Heart right ventricle (tissue), 16 donors: ENCODE data around the gene PDIA6. TPM values are rescaled to one million over a fixed set of nuclear protein-coding genes. Genes with fewer than 3 reads are reported as not detected.
A peak's percentile ranks its signal among the peaks of the same experiment; 100 is the strongest.
"Not testable (repeated sequence)": the region's sequence is repeated elsewhere in the genome, so short reads cannot be mapped to it uniquely, and the experiment has no call there.

Experiments used
- ATAC-seq, 8 donors: fragments of 200-7000 bp; cut with Tn5 transposase; one replicate each; pipeline ENCODE4 v1.9.1; 2020; ENCODE audit warnings: mild to moderate bottlenecking in 8 of 8, moderate library complexity in 8 of 8, moderate number of reproducible peaks in 1 of 8
- DNase-seq, 2 donors: peaks; one replicate each; pipeline ENCODE4 v3.0.0-alpha.2; 2020
- H3K27ac ChIP-seq, 10 donors: fragments of 200-600 bp; sonication (generic) in 2 of 10; one replicate each; pipeline versions ENCODE4 v1.5.0 to v1.8.0; 2020 to 2022; ENCODE audit warnings: mild to moderate bottlenecking in 3 of 10
- H3K27me3 ChIP-seq, 7 donors: fragments of 200-600 bp; one replicate each; pipeline ENCODE4 v1.8.0; 2021 to 2022; ENCODE audit warnings: mild to moderate bottlenecking in 2 of 7
- H3K36me3 ChIP-seq, 9 donors: fragments of 200-600 bp; sonication (generic) in 1 of 9; one replicate each; pipeline versions ENCODE4 v1.5.0 to v1.8.0; 2020 to 2022; ENCODE audit warnings: mild to moderate bottlenecking in 2 of 9
- H3K4me1 ChIP-seq, 9 donors: fragments of 200-600 bp; sonication (generic) in 1 of 9; one replicate each; pipeline versions ENCODE4 v1.5.0 to v1.8.0; 2020 to 2022; ENCODE audit warnings: mild to moderate bottlenecking in 4 of 9
- H3K4me3 ChIP-seq, 10 donors: fragments of 200-600 bp; sonication (generic) in 2 of 10; one replicate each; pipeline versions ENCODE4 v1.5.0 to v1.8.0; 2020 to 2022; ENCODE audit warnings: mild to moderate bottlenecking in 7 of 10, moderate library complexity in 2 of 10
- H3K9me3 ChIP-seq, 11 donors: fragments of 200-600 bp in 10 of 11; sonication (generic) in 2 of 11; one replicate each; pipeline versions ENCODE4 v1.5.0 to v1.8.0; 2013 to 2022; ENCODE audit warnings: mild to moderate bottlenecking in 2 of 11, control low read depth in 1 of 11, moderate library complexity in 1 of 11
- CTCF ChIP-seq, 9 donors: fragments of 200-600 bp; sonication (generic) in 2 of 9; IDR thresholded peaks; one replicate each; pipeline versions ENCODE4 v1.5.0 to v1.8.0; 2021 to 2022; ENCODE audit warnings: antibody characterized with exemption in 9 of 9, mild to moderate bottlenecking in 5 of 9, moderate library complexity in 1 of 9
- WGBS, 2 donors: extraction: QIAGEN DNeasy Blood & Tissue Kit; methylation state at CpG; one replicate each; pipeline ENCODE4 v1.1.7; 2013; ENCODE audit warnings: inconsistent platforms in 1 of 2; 5-methylcytosine and 5-hydroxymethylcytosine counted together
- intact Hi-C, 10 donors: fragments of 100-400 bp; cut with DNase I; formaldehyde crosslinking; loops; one replicate each; pipeline versions ENCODE4 v1.11.1 to v1.14.2; 2022
- polyA plus RNA-seq, 2 donors: library from polyadenylated mRNA; stranded (reverse); fragments of 200-250 nt; gene quantifications; one replicate each; pipeline ENCODE4 v1.2.3, GENCODE V29; 2013
- total RNA-seq, 10 donors: library from RNA; stranded (reverse); fragmentation: NEBNext Ultra II Directional in 3 of 10; extraction: Animal tissue kit (Norgen Biotek cat#: 25700) in 3 of 10; gene quantifications; one replicate each; pipeline versions ENCODE4 v1.2.1 to v1.2.4, GENCODE V29; 2021 to 2023
- donor health status: Arrhythmogenic right ventricular cardiomyopathy.
- donor health status: ischemic (EF 13 %, LVEDD 7.1; RV severe dilation, severe dysfunction).
- donor health status: healthy with polysubstance abuse.
- donor health status: DM: no; HTN: yes; CAD: no.
- donor health status: DM: no; HTN: no; CAD: no.
- donor health status: ischemic (EF 25% LVEDD 6.9; RV normal size, moderate dysfunction).
- donor health status: ischemic (EF 25% LVEDD 5.7; RV mildly dilated, moderate dysfunction).
- donor health status: healthy.
- donor health status: DM: yes; HTN: yes; CAD: no.
- donor health status: Ischemic cardiomyopathy.
- donor health status: ischemic (EF 35%, LVEDD 5.7; RV mildly dilated, moderate dysfunction).
- donor health status: nonischemic (EF 11% LVEDD 7.7; RV severe dilation, severe dysfunction).
- donor health status: DM: yes; HTN: yes; CAD: no.
- donor health status: PGD.
- donor health status: ischemic (EF 29% LVEDD 5.4; RV normal size, mild dysfunction).
- donor health status: nonischemic (EF 23%, LVEDD 6.1; RV moderate dilation, normal function).

The PDIA6 gene
- total and polyA plus RNA-seq, 12 donors = 24.7 to 317 (median 107) TPM

GRCh38 chr2:10818984-10819383 lies 6.4 kb upstream of the PDIA6 start:
- ATAC-seq (no peak), DNase-seq (no peak)
- 75 to 82% methylated on average over 3 of the region's 3 CpGs for WGBS, 2 donors
- Histone ChIP-seq H3K27me3 (peaks cover 0 to 2% (median 0%) of the 10 kb centered on the region in 7 donors), H3K4me1 (peaks cover 0 to 29% (median 20%) of the 10 kb centered on the region in 9 donors), H3K4me3 (no peak overlapping the region), H3K36me3 (no peaks in the 10 kb centered on the region), H3K27ac (no peak overlapping the region), H3K9me3 (no peaks in the 10 kb centered on the region)
- no peak for TF ChIP-seq CTCF (IDR thresholded peaks at IDR 0.05)
- intact Hi-C loops = no loop called here

- DNase-seq, ATAC-seq, H3K27ac ChIP-seq, H3K9me3 ChIP-seq, H3K4me3 ChIP-seq, intact Hi-C loops, H3K27me3 ChIP-seq, H3K36me3 ChIP-seq: not testable (repeated sequence)
- H3K4me1 ChIP-seq = peaks cover 0 to 33% (median 21%) of the 10 kb centered on the region in 9 donors
- WGBS, 2 donors = 95% methylated on average over 3 of the region's 3 CpGs
These were observed 5.7 kb upstream of the PDIA6 start for GRCh38 chr2:10818305-10818704.

- H3K36me3 ChIP-seq = no peaks in the 10 kb centered on the region
- no peak overlapping the region for H3K4me3 ChIP-seq
- H3K27ac ChIP-seq = no peak overlapping the region
- no peak for DNase-seq
- intact Hi-C loops = no loop called here
- H3K27me3 ChIP-seq = no peaks in the 10 kb centered on the region
- peaks cover 0 to 36% (median 21%) of the 10 kb centered on the region in 9 donors for H3K4me1 ChIP-seq
- TF ChIP-seq CTCF (IDR thresholded peaks at IDR 0.05) = peak in 2 of 9 donors; percentile 11 to 15
- 55 to 65% methylated on average over 5 of the region's 5 CpGs for WGBS, 2 donors
- no peaks in the 10 kb centered on the region for H3K9me3 ChIP-seq
- ATAC-seq = no peak
These were observed 4.8 kb upstream of the PDIA6 start for GRCh38 chr2:10817413-10817812.

- peak in 1 of 9 donors; percentile 12 for TF ChIP-seq CTCF (IDR thresholded peaks at IDR 0.05)
- H3K27ac ChIP-seq = peak overlapping the region in 7 of 10 donors; percentile 26 to 67 (median 53)
- H3K4me3 ChIP-seq = no peak overlapping the region
- 53% methylated on average over 16 of the region's 16 CpGs for WGBS, 2 donors
- ATAC-seq (no peak), DNase-seq (no peak)
- peaks cover 2 to 43% (median 36%) of the 10 kb centered on the region in 9 donors for H3K4me1 ChIP-seq
- no peaks in the 10 kb centered on the region for H3K27me3 ChIP-seq
- no peaks in the 10 kb centered on the region for H3K9me3 ChIP-seq
- intact Hi-C loops = no loop called here
- H3K36me3 ChIP-seq = no peaks in the 10 kb centered on the region
These were observed 2.2 kb upstream of the PDIA6 start for GRCh38 chr2:10814571-10815331.

GRCh38 chr2:10814142-10814541 lies 1.6 kb upstream of the PDIA6 start:
- intact Hi-C loops = no loop called here
- Histone ChIP-seq H3K36me3 (no peaks in the 10 kb centered on the region), H3K27me3 (no peaks in the 10 kb centered on the region), H3K9me3 (no peaks in the 10 kb centered on the region), H3K4me1 (peaks cover 3 to 48% (median 36%) of the 10 kb centered on the region in 9 donors), H3K4me3 (no peak overlapping the region), H3K27ac (peak overlapping the region in 7 of 10 donors; percentile 26 to 67 (median 53))
- ATAC-seq (no peak), DNase-seq (no peak)
- WGBS, 2 donors = 51 to 52% methylated on average over 10 of the region's 10 CpGs
- no peak for TF ChIP-seq CTCF (IDR thresholded peaks at IDR 0.05)

- peaks cover 3 to 54% (median 37%) of the 10 kb centered on the region in 9 donors for H3K4me1 ChIP-seq
- H3K36me3 ChIP-seq, DNase-seq, H3K27me3 ChIP-seq, intact Hi-C loops, H3K9me3 ChIP-seq: not testable (repeated sequence)
- peak overlapping the region in 9 of 10 donors; percentile 75 to 95 (median 88) for H3K4me3 ChIP-seq
- H3K27ac ChIP-seq = peak overlapping the region in 9 of 10 donors; percentile 67 to 95 (median 94)
- WGBS, 2 donors = 55 to 58% methylated on average over 37 of the region's 37 CpGs
- ATAC-seq = peak in 1 of 8 donors; percentile 39
These were observed 866 bp upstream of the PDIA6 start for GRCh38 chr2:10813163-10814138.
